Cardiac fibroblast (primary cell): Measurements from ENCODE around the gene RBM33.

Experiments
- DNase-seq, 2 donors: peaks; one replicate each; pipeline versions ENCODE4 v3.0.0 to v3.0.0-alpha.2; 2010; ENCODE audit warnings: low read depth in 2 of 2
- H3K4me3 ChIP-seq, 2 donors: replicated peaks in 1 of 2; 1 replicate in 1 of 2; 2 replicates in 1 of 2; pipeline ENCODE4 v1.5.1; 2011; ENCODE audit warnings: low read depth in 2 of 2, low read length in 2 of 2, mild to moderate bottlenecking in 2 of 2, moderate library complexity in 1 of 2
- CTCF ChIP-seq: IDR thresholded peaks from one replicate; pipeline ENCODE4 v1.5.1; 2011; ENCODE audit warnings: low read depth, mild to moderate bottlenecking, low read length, inconsistent platforms

The RBM33 gene

GRCh38 chr7:155752756-155753445 is 108.4 kb downstream of the RBM33 start:
- no peak for DNase-seq
- H3K4me3 ChIP-seq: no peak overlapping the region
- TF ChIP-seq CTCF: no peak

- peak in 1 of 2 donors; percentile 18 for DNase-seq
- no peak for TF ChIP-seq CTCF
- no peak overlapping the region for H3K4me3 ChIP-seq
Measured at GRCh38 chr7:155753446-155753965, 109.0 kb downstream of the RBM33 start.

GRCh38 chr7:155754165-155754564 is 109.7 kb downstream of the RBM33 start:
- DNase-seq: no peak

GRCh38 chr7:155755026-155755425 is 110.6 kb downstream of the RBM33 start:
- H3K4me3 ChIP-seq: no peak overlapping the region
- TF ChIP-seq CTCF: no peak
- DNase-seq: no peak

More at GRCh38 chr7:155754165-155754564, 109.7 kb downstream of the RBM33 start:
- no peak overlapping the region for H3K4me3 ChIP-seq
- no peak for TF ChIP-seq CTCF

- DNase-seq: no peak
- TF ChIP-seq CTCF: no peak
- H3K4me3 ChIP-seq: no peak overlapping the region
Measured at GRCh38 chr7:155756322-155756721, 111.9 kb downstream of the RBM33 start.

- DNase-seq: no peak
- H3K4me3 ChIP-seq: no peak overlapping the region
- TF ChIP-seq CTCF: no peak
Measured at GRCh38 chr7:155758348-155758747, 113.9 kb downstream of the RBM33 start.
